NCI-H226 (cell line): ENCODE measurements around the gene USE1.
"Not testable (repeated sequence)": the region's sequence is repeated elsewhere in the genome, so short reads cannot be mapped to it uniquely, and the experiment has no call there.

Source experiments
- DNase-seq: peaks from one replicate; pipeline ENCODE4 v3.0.0-alpha.2; 2015

Gene USE1

GRCh38 chr19:17215127-17215971, at the start of gene USE1:
USE1 (plus strand) TSS chr19:17215357; CDS start chr19:17215406, 49 bp downstream.
- DNase-seq, result peak; percentile 89

GRCh38 chr19:17165715-17166114, 49.4 kb upstream of the USE1 start:
- no peak for DNase-seq

- DNase-seq, result no peak
Observed at GRCh38 chr19:17170538-17171297, 44.4 kb upstream of the USE1 start.

GRCh38 chr19:17171874-17172273, 43.3 kb upstream of the USE1 start:
- DNase-seq, result no peak

GRCh38 chr19:17172624-17173345, 42.4 kb upstream of the USE1 start:
- DNase-seq, result no peak

- no peak for DNase-seq
Observed at GRCh38 chr19:17178291-17178690, 36.9 kb upstream of the USE1 start.

GRCh38 chr19:17180997-17181702, 34.0 kb upstream of the USE1 start:
- DNase-seq, result no peak

- DNase-seq, result no peak
Observed at GRCh38 chr19:17183271-17183761, 31.8 kb upstream of the USE1 start.

GRCh38 chr19:17183858-17184321, 31.3 kb upstream of the USE1 start:
- no peak for DNase-seq

- no peak for DNase-seq
Observed at GRCh38 chr19:17184371-17184841, 30.8 kb upstream of the USE1 start.

- no peak for DNase-seq
Observed at GRCh38 chr19:17185590-17185989, 29.6 kb upstream of the USE1 start.

GRCh38 chr19:17191736-17192135, 23.4 kb upstream of the USE1 start:
- not testable (repeated sequence) for DNase-seq

- DNase-seq, result no peak
Observed at GRCh38 chr19:17192751-17193150, 22.4 kb upstream of the USE1 start.

- no peak for DNase-seq
Observed at GRCh38 chr19:17194608-17195007, 20.5 kb upstream of the USE1 start.

- no peak for DNase-seq
Observed at GRCh38 chr19:17195106-17195505, 20.1 kb upstream of the USE1 start.

- no peak for DNase-seq
Observed at GRCh38 chr19:17196610-17197009, 18.5 kb upstream of the USE1 start.

GRCh38 chr19:17197666-17198065, 17.5 kb upstream of the USE1 start:
- no peak for DNase-seq

- DNase-seq, result no peak
Observed at GRCh38 chr19:17200408-17201079, 14.6 kb upstream of the USE1 start.

GRCh38 chr19:17202249-17202648, 12.9 kb upstream of the USE1 start:
- no peak for DNase-seq

- DNase-seq, result no peak
Observed at GRCh38 chr19:17202713-17203112, 12.4 kb upstream of the USE1 start.

- DNase-seq, result no peak
Observed at GRCh38 chr19:17205237-17206140, 9.7 kb upstream of the USE1 start.
